AML-193 (cell line): ENCODE measurements around the gene NQO2.
"Not testable (repeated sequence)": the region's sequence is repeated elsewhere in the genome, so short reads cannot be mapped to it uniquely, and the experiment has no call there.

Experiments
- DNase-seq, 2 experiments: peaks; one replicate each; lab custom pipeline; 2025; lab: John Stamatoyannopoulos, UW

The NQO2 gene

GRCh38 chr6:3013901-3014674 lies 14.4 kb downstream of the NQO2 start:
- DNase-seq = no peak

GRCh38 chr6:3014675-3015066 lies 15.0 kb downstream of the NQO2 start:
- no peak for DNase-seq

- DNase-seq = no peak
Measured at GRCh38 chr6:3015144-3015543, 15.4 kb downstream of the NQO2 start.

GRCh38 chr6:3016473-3017280 lies 17.0 kb downstream of the NQO2 start:
- no peak for DNase-seq

GRCh38 chr6:3017304-3017703 lies 17.6 kb downstream of the NQO2 start:
- no peak for DNase-seq

GRCh38 chr6:3019065-3019464 lies 19.4 kb downstream of the NQO2 start:
- peak; percentile 10 to 35 for DNase-seq

- DNase-seq = no peak
Measured at GRCh38 chr6:3019749-3020320, 20.1 kb downstream of the NQO2 start.

- DNase-seq = not testable (repeated sequence)
Measured at GRCh38 chr6:3020976-3021598, 21.4 kb downstream of the NQO2 start.

- peak; percentile 67 to 81 for DNase-seq
Measured at GRCh38 chr6:3022765-3023662, 23.3 kb downstream of the NQO2 start.

GRCh38 chr6:3023663-3024483 lies 24.2 kb downstream of the NQO2 start:
- DNase-seq = peak; percentile 97 to 98

GRCh38 chr6:3026791-3027626 lies 27.3 kb downstream of the NQO2 start:
- DNase-seq = no peak

- DNase-seq = not testable (repeated sequence)
Measured at GRCh38 chr6:3028156-3028555, 28.5 kb downstream of the NQO2 start.

- no peak for DNase-seq
Measured at GRCh38 chr6:3031857-3032640, 32.4 kb downstream of the NQO2 start.

- DNase-seq = no peak
Measured at GRCh38 chr6:3032986-3033385, 33.3 kb downstream of the NQO2 start.

- no peak for DNase-seq
Measured at GRCh38 chr6:3033652-3034051, 34.0 kb downstream of the NQO2 start.

- no peak for DNase-seq
Measured at GRCh38 chr6:3035397-3035796, 35.7 kb downstream of the NQO2 start.

GRCh38 chr6:3036861-3037637 lies 37.4 kb downstream of the NQO2 start:
- no peak for DNase-seq
